ENCODE measurements around the gene DENND2C.

DENND2C gene

DNA sequence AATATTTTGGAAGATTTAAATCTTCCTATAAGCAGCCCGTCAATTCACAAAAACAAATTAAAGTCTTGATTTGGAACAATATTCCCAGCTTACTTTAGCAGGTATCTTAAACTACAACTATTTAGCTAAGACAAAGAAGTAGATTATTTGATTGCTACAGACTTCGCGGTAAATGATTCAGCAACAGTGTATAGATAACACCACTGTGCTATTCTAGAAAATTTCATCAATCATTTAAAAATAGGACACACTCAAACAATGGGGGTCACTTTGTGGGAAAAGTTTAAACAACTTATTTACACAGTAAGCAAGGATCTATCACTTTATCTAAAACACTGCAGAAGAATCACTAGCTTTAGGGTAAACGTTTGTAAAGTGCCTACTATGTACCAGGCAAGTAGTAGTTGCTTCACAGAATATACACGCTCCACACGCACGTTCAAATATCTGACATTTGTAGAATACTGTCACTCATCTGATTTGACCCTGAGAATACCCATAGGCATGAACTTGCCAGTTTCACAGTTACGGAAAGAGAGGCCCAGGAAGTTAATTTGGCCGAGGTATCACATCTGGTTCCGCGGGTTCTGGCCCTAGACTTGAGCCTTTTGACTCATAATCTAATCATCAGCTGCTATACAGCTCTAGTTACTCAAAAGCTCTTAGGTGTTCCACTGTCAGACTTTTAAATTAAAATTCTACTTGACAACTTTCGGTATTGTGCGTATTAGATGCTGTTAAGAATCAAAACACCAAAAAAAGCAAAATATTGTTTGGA is 876 bp downstream of the DENND2C start:
- TF ChIP-seq, protein P1, sequence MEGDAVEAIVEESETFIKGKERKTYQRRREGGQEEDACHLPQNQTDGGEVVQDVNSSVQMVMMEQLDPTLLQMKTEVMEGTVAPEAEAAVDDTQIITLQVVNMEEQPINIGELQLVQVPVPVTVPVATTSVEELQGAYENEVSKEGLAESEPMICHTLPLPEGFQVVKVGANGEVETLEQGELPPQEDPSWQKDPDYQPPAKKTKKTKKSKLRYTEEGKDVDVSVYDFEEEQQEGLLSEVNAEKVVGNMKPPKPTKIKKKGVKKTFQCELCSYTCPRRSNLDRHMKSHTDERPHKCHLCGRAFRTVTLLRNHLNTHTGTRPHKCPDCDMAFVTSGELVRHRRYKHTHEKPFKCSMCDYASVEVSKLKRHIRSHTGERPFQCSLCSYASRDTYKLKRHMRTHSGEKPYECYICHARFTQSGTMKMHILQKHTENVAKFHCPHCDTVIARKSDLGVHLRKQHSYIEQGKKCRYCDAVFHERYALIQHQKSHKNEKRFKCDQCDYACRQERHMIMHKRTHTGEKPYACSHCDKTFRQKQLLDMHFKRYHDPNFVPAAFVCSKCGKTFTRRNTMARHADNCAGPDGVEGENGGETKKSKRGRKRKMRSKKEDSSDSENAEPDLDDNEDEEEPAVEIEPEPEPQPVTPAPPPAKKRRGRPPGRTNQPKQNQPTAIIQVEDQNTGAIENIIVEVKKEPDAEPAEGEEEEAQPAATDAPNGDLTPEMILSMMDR (IDR thresholded peaks at IDR 0.05; ENCODE audit: low read depth, low read length, poor library complexity, severe bottlenecking), result no peak
- TF ChIP-seq EZH2phosphoT487 (IDR thresholded peaks at IDR 0.05; ENCODE audit: borderline replicate concordance, low read length), result no peak
- Histone ChIP-seq H3K79me2 (ENCODE audit: control insufficient read depth, low read length) (no peaks in the 10 kb centered on the region), H3K4me1 (ENCODE audit: control insufficient read depth, low read length) (peaks cover 14% of the 10 kb centered on the region), H4K20me1 (ENCODE audit: control insufficient read depth, insufficient read depth, low read depth, low read length) (no peaks in the 10 kb centered on the region), H3K27ac (ENCODE audit: low read depth, low read length) (no peak overlapping the region), H3K9me2 (replicated peaks; ENCODE audit: control insufficient read depth, low read length) (no peaks in the 10 kb centered on the region), H3K27me3 (ENCODE audit: control insufficient read depth, low read length) (peaks cover 13% of the 10 kb centered on the region), H3K36me3 (ENCODE audit: control insufficient read depth, low read length) (no peaks in the 10 kb centered on the region), H3K9me3 (ENCODE audit: control insufficient read depth, insufficient read depth, low read length) (no peaks in the 10 kb centered on the region), H3F3A (ENCODE audit: control insufficient read depth, insufficient read depth) (no peaks in the 10 kb centered on the region), H3K4me3 (ENCODE audit: low read length) (peak overlapping the region; percentile 84), H3K4me2 (ENCODE audit: low read length) (peak overlapping the region; percentile 96)

DNA sequence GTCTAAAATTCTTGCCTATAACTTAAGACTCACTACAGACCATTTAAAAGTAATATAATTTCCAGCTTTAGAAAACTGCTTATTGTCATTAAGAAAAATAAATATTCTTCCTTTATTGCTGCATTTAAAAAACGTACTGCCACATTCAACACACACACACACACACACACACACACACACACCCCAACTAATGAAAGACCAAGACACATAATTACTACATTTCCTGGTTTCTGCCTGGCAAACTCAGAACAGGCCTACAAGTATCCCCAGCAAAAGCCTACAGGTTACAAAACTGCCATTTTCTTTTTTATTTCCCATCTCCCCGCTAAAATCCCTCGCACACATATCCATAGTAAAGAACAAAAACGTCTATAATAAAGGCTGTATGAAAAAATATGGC is 1.5 kb downstream of the DENND2C start:
- Histone ChIP-seq H3F3A (ENCODE audit: control insufficient read depth, insufficient read depth) (no peaks in the 10 kb centered on the region), H3K27ac (ENCODE audit: low read depth, low read length) (no peak overlapping the region), H3K9me3 (ENCODE audit: control insufficient read depth, insufficient read depth, low read length) (no peaks in the 10 kb centered on the region), H3K36me3 (ENCODE audit: control insufficient read depth, low read length) (no peaks in the 10 kb centered on the region), H3K4me1 (ENCODE audit: control insufficient read depth, low read length) (peaks cover 14% of the 10 kb centered on the region), H4K20me1 (ENCODE audit: control insufficient read depth, insufficient read depth, low read depth, low read length) (no peaks in the 10 kb centered on the region), H3K4me2 (ENCODE audit: low read length) (no peak overlapping the region), H3K79me2 (ENCODE audit: control insufficient read depth, low read length) (no peaks in the 10 kb centered on the region), H3K27me3 (ENCODE audit: control insufficient read depth, low read length) (peaks cover 13% of the 10 kb centered on the region), H3K4me3 (ENCODE audit: low read length) (no peak overlapping the region), H3K9me2 (replicated peaks; ENCODE audit: control insufficient read depth, low read length) (no peaks in the 10 kb centered on the region)
- no peak for TF ChIP-seq EZH2phosphoT487 (IDR thresholded peaks at IDR 0.05; ENCODE audit: borderline replicate concordance, low read length)
- TF ChIP-seq, protein P1 (IDR thresholded peaks at IDR 0.05; ENCODE audit: low read depth, low read length, poor library complexity, severe bottlenecking), result no peak

DNA sequence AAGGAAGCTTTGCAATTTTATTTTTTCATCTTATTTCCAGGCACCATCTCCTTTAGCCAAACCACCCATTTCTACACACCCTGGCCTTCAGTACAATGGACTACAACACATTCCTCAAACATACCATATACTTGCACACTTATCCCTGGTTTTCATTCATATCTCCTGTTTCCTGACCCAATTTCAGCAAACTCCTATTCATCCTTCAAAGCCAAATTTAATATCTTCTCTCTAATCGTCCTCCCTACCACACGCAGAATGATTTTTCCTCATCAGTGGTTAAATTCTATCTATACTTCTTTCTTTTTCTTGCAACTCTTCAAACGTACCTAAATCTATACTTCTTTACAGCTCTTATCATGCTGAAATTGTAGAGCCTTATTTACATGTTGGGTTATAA is 2.9 kb downstream of the DENND2C start:
- Histone ChIP-seq H3K4me2 (ENCODE audit: low read length) (no peak overlapping the region), H3K4me3 (ENCODE audit: low read length) (no peak overlapping the region)

More for the DNA sequence above, 2.9 kb downstream of the DENND2C start:
- H3F3A ChIP-seq (ENCODE audit: control insufficient read depth, insufficient read depth), result no peaks in the 10 kb centered on the region
- no peaks in the 10 kb centered on the region for H3K79me2 ChIP-seq (ENCODE audit: control insufficient read depth, low read length)
- peaks cover 14% of the 10 kb centered on the region for H3K4me1 ChIP-seq (ENCODE audit: control insufficient read depth, low read length)
- TF ChIP-seq, protein P1 (IDR thresholded peaks at IDR 0.05; ENCODE audit: low read depth, low read length, poor library complexity, severe bottlenecking), result no peak
- no peak for TF ChIP-seq EZH2phosphoT487 (IDR thresholded peaks at IDR 0.05; ENCODE audit: borderline replicate concordance, low read length)
- H4K20me1 ChIP-seq (ENCODE audit: control insufficient read depth, insufficient read depth, low read depth, low read length), result no peaks in the 10 kb centered on the region
- no peaks in the 10 kb centered on the region for H3K9me3 ChIP-seq (ENCODE audit: control insufficient read depth, insufficient read depth, low read length)
- no peak overlapping the region for H3K27ac ChIP-seq (ENCODE audit: low read depth, low read length)
- H3K27me3 ChIP-seq (ENCODE audit: control insufficient read depth, low read length), result peaks cover 13% of the 10 kb centered on the region
- H3K9me2 ChIP-seq (replicated peaks; ENCODE audit: control insufficient read depth, low read length), result no peaks in the 10 kb centered on the region
- H3K36me3 ChIP-seq (ENCODE audit: control insufficient read depth, low read length), result no peaks in the 10 kb centered on the region
